Iris pigment epithelial cell (primary cell): ENCODE results near the gene CTRB1.

Source experiments
- DNase-seq: peaks from one replicate; pipeline ENCODE4 v3.0.0-alpha.2; 2011; ENCODE audit warnings: low read depth

CTRB1 gene

DNA sequence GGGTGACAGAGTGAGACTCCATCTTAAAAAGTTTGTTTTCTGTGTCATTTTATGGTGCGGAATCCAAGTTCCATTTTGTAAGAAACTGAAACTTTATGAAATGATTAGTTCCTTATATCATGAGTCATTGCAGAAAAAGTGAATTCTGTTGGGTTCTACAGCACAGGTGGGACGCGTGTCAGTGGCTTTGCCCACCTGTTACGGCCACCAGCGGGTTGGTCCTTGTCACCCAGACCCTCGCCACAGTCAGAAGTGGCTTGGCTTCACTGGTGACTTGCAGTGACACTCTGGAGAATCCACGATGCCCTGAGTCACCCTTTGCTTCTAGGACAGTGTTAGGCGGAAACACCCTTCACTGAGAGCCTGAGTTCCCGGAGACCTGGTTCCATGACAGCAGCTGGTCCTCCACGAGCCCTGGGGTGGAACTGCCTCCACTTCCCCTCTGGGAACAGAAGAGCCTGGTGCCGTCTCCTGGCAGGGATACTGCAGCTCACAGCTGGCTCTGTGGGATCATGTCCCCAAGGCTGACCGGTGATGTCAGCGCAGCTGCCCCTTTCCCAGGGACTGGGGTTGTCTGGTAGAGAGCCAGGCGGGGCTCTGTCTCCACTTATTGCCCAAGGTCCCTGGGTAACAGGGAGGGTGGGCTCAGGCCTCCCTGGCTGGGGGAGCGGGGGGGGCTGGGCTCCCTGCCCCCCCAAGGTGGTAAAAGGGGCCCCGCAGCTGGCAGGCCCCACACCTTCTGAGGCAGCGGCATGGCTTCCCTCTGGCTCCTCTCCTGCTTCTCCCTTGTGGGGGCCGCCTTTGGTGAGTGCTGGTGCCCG, at the start of gene CTRB1:
Gene CTRB1 (plus strand): TSS at position 733 of the 821 bp plus-strand sequence. CDS start 20 bp downstream, at position 753.
- no peak for DNase-seq

DNA sequence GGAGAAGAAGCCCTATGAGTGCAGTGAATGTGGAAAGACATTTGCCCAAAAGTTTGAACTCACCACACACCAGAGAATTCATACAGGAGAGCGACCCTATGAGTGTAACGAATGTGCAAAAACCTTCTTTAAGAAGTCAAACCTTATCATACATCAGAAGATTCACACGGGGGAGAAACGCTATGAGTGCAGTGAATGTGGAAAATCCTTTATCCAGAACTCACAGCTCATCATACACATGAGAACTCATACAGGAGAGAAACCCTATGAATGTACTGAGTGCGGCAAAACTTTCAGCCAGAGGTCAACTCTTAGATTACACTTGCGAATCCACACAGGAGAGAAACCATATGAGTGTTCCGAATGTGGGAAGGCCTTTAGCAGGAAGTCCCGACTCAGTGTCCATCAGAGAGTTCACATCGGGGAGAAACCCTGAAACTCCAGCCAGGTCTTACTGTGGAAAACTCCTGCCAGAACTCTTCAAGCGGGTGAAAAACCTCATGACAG, 48.8 kb upstream of the CTRB1 start:
- DNase-seq: no peak

DNA sequence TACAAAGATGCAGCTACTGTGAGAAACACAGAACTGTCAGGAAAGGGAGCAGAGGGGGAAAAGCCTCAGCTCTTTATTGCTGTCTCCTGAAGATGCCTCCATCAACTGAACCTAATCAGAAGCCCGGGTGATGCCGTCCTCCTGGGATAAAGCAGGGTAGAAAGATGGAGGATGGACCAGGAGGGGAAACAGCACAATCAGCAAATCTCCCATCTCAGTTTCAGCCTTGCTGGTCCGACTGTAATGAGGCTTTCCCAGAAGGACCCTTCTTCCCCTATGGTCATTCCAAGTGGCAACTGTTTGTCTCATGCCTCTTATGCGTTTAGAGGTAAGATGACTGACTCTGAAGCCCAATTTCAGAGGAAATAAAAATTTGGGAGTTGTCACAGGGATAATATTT, 46.2 kb upstream of the CTRB1 start:
- DNase-seq: no peak

DNA sequence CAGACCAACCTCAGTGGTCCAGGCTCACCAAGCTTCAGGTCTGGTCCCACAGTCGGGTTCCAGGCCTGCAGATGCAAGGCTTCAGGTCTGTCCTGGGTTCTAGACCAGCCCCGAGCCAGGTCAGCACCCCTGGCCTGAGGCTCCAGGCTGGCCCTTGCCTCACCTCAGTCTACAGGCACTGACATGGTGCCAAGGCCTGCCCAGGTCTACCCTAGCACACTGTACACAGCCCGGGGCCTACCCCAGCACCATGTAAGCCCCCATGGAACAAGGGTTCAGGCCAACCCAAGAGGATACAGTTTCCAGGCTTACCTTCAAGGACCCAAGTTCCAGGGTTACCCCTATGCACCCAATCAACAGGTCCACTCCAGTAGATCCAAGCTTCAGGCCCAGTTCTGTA, 43.7 kb upstream of the CTRB1 start:
- no peak for DNase-seq

DNA sequence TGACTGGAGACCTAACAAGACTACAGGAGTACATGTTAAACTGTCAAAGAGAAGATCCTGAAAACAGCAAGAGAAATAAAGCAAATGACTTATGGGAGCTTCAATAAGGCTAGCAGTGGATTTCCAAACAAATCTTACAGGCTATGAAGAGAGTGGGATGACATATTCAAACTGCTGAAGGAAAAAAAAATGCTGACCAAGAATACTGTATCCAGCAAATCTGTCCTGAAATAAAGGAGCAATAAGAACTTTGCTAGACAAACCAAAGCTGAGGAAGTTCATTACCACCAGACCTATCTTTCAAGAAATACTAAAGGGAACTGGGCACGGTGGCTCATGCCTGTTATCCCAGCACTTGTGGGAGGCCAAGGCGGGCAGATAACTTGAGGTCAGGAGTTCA, 41.9 kb upstream of the CTRB1 start:
- no peak for DNase-seq

DNA sequence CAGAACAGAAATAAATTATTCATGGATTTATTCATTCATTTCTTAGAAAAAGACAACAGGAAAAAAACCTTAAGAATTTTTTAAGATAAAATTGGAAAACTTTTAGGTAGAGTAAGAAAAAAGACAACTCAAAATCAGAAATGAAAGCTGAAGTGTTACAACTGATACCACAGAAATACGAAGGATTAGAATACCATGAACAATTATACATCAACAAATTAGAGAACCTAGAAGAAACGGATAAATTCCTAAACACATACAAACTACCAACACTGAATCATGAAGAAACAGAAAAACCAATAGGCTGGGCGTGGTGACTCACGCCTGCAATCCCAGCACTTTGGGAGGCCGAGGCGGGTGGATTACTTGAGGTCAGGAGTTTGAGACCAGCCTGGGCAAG, 39.6 kb upstream of the CTRB1 start:
- no peak for DNase-seq

DNA sequence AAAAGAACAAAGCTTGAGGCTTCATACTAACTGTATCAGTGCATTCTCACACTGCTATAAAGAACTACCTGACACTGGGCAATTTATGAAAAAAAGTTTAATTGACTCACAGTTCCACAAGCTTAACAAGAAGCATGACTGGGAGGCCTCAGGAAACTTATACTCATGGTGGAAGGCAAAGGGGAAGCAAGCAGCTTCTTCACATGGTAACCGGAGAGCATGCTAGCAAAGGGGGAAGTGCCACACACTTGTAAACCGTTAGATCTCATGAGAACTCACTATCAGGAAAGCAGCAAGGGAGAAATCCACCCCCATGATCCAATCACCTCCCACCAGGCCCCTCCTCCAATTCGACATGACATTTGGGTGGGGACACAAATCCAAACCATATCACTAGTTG, 37.2 kb upstream of the CTRB1 start:
- no peak for DNase-seq

DNA sequence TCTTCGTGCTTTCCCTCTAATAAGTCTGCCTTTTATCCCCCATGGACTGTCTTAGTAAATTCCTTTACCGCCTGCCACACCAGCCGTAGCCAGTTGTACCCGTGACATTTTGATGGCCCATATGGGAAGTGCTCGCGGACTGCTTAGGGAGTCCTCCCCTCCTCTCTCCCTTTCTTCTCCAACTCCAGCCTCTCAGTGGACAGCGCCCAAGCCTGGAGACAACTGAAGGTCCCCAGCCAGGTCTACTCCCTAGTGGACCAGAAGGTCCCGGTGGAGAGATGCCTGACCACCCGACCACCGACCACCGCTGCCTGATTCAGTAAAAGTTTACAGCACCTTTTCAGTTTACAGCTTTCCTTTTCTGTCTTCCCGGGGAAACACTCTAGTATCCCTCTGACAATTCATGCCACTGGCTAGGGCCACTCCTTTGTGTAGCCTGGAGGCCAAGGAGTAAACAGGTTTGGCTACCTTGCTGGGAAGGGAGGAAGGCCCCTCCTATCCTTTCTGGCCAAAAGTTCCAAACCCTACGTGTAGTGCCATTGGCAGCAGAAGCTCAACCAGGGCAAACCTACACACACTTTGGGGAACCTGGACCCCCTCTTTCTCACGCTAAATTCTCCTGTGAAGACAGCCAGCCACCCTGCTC, 29.8 kb upstream of the CTRB1 start:
- no peak for DNase-seq

DNA sequence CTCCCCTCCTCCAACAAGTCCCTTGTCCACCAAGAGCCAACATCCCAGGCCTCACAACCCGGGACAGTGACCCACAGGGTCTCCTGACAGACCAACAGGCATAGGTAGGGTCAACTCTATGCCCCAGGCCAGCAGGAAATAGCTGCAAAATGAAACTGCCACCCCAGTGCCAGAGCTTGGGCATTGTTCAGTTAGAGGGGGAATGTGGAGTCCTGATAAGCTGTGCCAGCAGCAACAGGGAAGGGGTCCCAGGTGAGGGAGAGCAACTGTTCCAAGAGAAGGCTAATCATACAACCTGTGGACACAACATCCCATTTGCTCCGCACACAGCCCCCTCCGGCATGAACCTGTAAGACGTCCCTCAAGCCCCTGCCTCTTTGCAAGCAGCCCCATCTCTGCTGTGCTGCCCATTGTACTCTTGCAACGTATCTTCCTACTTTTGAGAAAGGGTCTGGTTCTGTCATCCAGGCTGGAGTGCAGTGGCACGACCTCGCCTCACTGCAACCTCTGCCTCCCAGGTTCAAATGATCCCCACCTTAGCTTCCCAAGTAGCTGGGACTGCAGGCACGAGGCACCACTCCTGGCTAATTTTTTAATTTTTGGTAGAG, 29.0 kb upstream of the CTRB1 start:
- no peak for DNase-seq

DNA sequence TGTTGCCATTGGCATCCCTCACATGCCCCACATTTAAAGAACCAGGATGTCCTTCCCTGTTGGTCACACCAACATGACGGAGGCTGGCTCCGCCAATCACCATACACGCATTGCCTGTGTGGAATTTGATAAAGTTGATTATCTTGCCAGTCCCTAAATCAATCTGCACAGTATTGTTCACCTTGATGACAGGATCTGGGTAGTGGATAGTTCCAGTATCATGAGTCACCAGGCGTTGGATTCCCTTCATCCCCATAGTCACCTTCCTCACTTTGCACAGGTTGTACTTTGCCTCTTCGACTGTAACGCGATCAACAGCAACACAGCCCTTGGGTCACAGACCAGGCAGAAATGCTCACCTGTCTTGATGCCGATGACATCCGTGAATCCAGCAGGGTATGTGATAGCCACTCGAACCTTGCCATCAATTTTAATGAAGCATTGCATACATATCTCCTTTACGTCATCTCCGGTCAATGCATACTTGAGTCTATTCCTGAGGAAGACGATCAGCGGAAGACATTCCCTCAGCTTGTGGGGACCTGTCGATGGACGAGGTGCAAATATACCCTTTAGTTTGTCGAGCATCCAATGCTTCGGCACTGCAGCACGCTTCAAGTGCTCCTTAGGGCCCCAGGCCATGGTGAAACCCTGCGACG, 26.1 kb upstream of the CTRB1 start:
- no peak for DNase-seq

DNA sequence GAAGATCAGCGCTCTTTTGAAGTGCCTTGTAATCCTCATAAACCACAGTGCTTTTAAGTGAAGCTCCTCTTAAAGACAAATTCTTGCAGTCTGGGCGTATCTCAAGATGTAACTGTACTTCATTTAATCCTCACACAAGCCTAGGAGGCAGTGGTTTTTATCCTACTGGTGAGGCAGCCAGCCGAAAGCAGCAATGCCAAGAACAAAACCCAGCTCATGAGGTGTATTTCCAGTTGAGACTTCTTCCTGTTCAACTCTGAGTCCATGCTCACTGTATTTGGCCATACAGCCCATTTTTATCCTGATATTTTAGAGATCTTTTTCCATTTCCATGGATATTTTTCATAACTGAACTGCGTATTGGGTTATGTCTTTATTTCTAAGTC, 25.5 kb upstream of the CTRB1 start:
- DNase-seq: peak; percentile 36

DNA sequence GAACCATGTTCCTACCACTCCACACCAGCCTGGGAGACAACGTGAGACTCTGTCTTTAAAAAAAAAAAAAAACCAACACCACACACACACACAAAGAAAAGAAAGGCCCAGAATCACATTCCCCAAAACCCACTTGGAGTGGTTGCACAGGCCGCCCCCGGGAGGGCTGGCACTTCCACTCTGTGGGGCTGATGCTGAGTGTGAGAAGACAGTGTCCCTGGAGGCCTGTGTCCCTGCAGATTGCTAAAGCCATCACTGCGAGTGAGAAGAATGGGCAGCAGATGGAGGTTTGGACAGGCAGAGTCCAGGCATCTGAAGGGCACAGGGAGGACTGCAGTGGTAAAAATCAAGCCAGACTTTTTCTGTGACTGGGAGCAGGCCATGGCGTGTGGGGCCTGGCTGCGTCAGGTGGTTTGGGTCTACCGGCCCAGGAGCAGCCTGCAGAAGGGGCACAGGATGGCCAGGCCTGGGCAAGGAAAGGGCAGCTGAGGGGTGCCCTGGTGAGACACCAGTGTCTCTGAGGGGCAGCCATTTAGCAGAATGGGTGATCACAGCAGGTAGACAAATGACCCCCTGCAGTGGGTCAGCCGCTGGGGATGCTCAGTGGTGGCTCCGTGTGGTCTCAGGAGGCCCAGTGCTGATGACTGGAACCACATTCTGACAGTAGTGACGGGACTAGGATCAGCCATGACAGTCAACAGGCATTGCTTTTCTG, 24.9 kb upstream of the CTRB1 start:
- DNase-seq: no peak

DNA sequence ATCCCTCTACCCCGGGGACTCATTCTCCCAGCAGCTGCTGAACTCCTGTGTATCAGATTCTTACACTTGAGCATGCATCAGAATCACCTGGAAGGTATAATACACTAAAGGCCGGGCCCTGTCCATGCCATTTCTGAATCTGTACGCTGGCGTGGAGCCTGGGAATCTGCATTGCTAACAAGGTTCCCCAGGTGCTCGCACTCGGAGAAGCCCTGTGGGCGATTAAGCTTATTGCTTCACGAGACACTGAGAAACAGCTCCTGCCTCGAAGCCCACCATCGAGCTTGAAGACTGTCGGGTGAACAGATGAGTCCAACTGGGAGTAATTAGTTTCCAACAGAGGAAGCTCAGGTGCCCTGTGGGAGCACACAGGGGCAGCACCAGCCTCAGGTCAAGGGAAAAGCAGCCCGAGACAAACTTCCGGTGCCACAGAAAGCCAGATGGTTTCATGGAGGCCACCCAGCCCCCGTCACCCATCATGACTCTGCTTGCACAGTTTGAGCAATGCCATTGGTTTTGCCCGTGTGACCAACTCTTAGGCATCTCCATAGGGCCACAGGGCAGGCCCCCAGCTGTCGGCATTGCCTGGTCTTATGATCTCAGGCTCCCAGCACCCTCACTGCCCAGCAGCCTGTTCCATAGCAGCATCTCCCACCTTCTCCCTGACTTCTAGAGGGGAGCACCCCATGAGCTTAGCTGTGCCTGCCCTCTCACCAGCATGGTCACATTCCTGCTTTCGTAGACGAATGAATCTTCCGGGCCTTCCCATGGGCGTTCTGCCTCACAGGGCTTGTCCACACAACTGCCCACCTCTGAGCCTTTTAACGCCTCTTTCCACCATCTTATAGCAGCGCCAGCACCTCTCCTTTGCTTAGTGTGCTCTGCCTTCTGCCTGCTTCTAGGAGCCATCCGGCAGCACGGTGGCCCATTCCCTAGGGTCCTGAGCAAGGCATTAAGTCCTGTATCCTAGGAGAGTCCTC, 22.7 kb upstream of the CTRB1 start:
- no peak for DNase-seq

DNA sequence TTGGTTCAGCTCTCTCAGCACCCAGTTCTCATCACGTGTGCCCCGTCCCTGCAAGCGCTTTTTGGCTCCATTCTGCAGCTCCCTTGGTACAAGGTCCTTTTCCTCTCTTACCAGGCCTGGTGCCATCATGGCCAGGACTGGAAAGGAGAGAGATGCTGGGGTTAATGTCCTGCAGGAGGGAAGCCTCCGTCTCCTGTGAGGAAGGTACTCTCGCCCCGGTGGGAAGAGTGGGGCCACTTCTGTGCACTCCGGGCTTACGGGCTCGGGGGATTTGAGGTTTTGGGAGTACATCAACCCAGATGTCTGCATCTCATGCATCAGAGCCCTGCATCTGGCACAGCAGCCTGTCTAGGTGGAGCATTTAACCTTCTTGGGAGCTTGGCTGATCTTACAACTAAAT, 22.0 kb upstream of the CTRB1 start:
- no peak for DNase-seq

DNA sequence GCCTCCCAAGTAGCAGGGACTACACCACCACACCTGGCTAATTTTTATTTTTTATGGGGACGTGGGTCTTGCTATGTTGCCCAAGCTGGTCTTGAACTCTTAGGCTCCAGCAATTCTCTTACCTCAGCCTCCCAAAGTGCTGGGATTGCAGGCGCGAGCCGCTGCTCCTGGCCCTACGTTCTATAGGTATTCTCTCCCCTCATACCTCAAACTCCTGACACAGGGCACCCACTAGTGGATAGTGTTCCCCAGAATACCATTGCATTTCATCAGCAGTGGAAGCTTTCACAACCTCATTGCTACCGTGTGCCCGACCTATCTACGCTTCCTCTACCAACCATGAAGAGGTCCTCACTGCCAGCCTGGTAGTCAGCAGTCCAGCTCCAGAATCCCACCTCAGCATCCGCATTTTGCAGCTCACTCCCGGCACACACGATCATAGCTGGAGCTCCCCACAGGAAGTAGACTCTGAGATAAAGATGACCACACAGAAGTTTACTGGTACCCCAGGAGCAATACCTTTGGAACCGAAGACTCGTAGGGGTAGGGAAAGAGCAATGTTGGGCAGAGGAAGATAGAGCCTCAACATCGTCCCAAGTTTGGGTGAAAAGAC, 21.2 kb upstream of the CTRB1 start:
- no peak for DNase-seq

DNA sequence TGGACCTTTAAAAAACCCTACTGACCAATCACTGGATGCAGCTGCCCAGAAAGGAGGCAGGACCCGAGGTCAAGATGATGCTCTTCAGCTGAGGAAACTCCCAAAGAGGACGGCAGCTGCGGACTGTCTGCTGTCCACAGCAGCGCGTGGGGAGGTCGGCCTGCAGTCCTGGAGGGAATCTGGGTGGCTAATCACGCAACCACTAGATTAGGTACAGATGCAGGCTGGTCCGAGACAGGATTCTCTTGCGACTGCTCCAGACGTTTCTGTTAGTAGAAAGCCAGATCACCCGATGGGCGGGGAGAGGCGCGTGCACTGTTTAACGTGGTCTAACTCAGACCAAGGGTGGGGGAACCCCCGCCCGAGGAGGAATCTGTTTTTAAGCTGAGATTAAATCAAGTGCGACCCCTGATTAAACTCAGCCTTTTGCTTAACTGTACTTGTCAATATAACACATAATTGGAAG, 20.6 kb upstream of the CTRB1 start:
- peak; percentile 31 for DNase-seq

DNA sequence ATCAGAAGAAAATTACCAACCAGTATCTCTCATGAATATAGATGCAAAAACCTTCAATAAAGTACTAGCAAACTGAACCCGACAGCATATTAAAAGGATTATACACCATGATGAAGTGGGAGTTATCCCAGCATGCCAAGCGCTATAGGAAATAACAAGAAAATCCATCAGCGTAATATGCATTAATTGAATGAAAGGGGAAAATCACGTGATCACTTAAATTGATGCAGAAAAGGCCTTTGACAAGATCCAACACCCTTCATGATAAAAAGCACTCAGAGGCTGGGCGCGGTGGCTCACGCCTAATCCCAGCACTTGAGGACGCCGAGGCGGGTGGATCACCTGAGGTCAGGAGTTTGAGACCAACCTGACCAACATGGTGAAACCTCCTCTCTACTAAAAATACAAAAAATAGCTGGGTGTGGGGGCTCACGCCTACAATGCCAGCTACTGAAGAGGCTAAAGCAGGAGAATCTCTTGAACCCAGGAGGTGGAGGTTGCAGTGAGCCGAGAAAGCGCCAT, 16.7 kb upstream of the CTRB1 start:
- DNase-seq: no peak

DNA sequence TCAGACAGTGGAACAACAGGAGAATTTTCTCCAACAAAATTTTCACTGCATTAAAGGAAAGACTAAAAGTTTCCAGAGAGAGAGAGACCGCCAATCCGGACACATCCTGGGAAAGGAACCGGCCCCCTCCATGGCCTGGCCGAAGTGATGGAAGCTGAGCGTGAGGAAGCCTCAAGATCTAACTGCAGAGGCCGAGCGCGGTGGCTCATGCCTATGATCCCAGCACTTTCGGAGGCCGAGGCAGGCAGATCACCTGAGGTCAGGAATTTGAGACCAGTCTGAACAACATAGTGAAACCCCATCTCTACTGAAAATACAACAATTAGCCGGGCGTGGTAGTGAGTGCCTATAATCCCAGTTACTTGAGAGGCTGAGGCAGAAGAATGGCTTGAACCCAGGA, 15.7 kb upstream of the CTRB1 start:
- no peak for DNase-seq

DNA sequence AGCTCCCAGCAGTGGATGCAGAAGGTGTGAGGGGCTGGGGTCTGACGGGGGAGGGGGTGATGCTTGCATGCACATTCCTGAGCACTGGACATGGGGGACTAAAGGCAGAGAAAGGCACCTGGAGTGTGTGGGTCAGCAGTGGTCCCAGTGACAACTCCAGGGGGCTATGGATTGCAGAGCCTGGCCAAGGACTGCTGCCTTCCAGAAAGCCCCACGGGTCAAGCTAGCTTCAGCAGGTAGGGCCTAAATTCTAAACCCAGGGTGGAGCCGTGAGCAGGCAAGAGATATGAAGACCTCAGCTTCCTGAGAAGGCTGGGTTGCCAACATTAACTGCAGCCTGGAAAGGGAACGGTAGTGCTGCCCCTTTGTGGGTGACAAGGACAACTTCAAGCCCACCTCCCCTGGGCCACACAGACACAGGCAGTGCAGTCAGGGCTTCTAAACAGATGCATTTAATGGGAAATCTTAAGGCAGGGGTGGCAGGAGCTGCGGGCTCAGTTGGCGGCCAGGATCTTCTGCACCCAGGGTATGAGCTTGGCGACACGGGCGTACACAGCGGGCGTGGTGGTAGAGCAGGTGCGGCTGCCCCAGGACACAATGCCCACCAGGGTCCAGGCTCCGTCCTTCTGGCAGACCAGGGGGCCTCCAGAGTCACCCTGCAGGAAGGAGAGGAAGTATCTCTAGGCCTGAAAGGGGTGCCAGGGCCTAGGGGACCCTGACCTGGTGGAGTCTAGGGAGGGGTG, 14.9 kb upstream of the CTRB1 start:
- no peak for DNase-seq
